Osteoblast (primary cell): Measurements from ENCODE around the gene GRID1. TPM values are rescaled to one million over a fixed set of nuclear protein-coding genes. Genes with fewer than 3 reads are reported as not detected.

ENCODE experiments used
- DNase-seq: peaks from one replicate; pipeline ENCODE4 v3.0.0; 2011; ENCODE audit warnings: low spot score, mixed read lengths; ENCODE audit not compliant: insufficient read length; ENCODE audit errors: missing footprints
- H2AFZ ChIP-seq: 2 replicates; pipeline ENCODE4 v1.6.0; 2011; ENCODE audit warnings: mild to moderate bottlenecking, low read length
- H3K27ac ChIP-seq: 2 replicates; pipeline ENCODE4 v1.5.1; 2011; ENCODE audit warnings: mild to moderate bottlenecking, low read depth, low read length, moderate library complexity
- H3K27me3 ChIP-seq: 2 replicates; pipeline ENCODE4 v1.6.0; 2012; ENCODE audit warnings: mild to moderate bottlenecking, control low read depth, inconsistent platforms, low read length, moderate library complexity; ENCODE audit not compliant: insufficient read depth
- H3K36me3 ChIP-seq: 2 replicates; pipeline ENCODE4 v1.5.1; 2011; ENCODE audit warnings: mild to moderate bottlenecking, low read length, control low read depth, moderate library complexity; ENCODE audit not compliant: insufficient read depth
- H3K4me1 ChIP-seq: 2 replicates; pipeline ENCODE4 v1.5.1; 2011; ENCODE audit warnings: mild to moderate bottlenecking, low read length, control low read depth, moderate library complexity; ENCODE audit not compliant: insufficient read depth
- H3K4me2 ChIP-seq: 2 replicates; pipeline ENCODE4 v1.6.0; 2011; ENCODE audit warnings: mild to moderate bottlenecking, low read length; ENCODE audit not compliant: insufficient read depth
- H3K4me3 ChIP-seq: fragments of 200-600 bp; sonication (generic); 3 replicates; pipeline ENCODE4 v1.5.1; 2012; ENCODE audit warnings: mild to moderate bottlenecking, low read length, inconsistent platforms; ENCODE audit not compliant: insufficient read depth
- H3K79me2 ChIP-seq: 2 replicates; pipeline ENCODE4 v1.6.0; 2012; ENCODE audit warnings: mild to moderate bottlenecking, low read length, control low read depth, inconsistent platforms; ENCODE audit not compliant: insufficient read depth
- H3K9me3 ChIP-seq: 2 replicates; pipeline ENCODE4 v1.5.1; 2011; ENCODE audit warnings: low read depth, low read length, control low read depth
- H4K20me1 ChIP-seq: 2 replicates; pipeline ENCODE4 v1.6.0; 2012; ENCODE audit warnings: mild to moderate bottlenecking, low read length, control low read depth; ENCODE audit not compliant: insufficient read depth
- CTCF ChIP-seq: IDR thresholded peaks from 2 replicates; pipeline ENCODE4 v1.5.1; 2011; ENCODE audit warnings: mild to moderate bottlenecking, low read depth, low read length, moderate library complexity; ENCODE audit errors: extremely low read depth
- total RNA-seq: library from RNA; depleted of rRNA; stranded (reverse); fragments of >200 nt; gene quantifications from 2 replicates; pipeline ENCODE4 v1.2.3, GENCODE V29; 2012

Gene GRID1
- total RNA-seq, 1 donor = not detected

DNA sequence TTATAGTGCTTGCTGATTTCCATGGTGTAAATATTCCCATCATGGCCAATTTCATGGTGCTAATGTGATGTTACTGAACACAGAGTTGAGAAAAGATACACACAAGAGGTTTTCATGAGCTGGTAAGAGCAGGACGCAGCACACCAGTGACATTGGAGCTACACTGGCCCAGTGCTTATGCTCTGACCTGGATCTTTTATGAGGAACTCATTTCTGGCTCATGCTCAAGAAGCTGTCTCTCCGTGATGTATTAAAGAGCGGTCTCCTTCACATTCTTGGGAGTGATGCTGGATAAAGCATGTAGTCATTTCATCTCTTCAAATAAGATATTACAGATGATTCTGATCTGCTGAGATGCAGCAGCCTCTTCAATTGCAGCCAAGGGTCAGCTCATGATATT is 785.2 kb downstream of the GRID1 start:
- DNase-seq = no peak
- Histone ChIP-seq H4K20me1 (no peaks in the 10 kb centered on the region), H3K4me3 (no peak overlapping the region), H3K79me2 (no peaks in the 10 kb centered on the region), H3K27me3 (no peaks in the 10 kb centered on the region), H3K36me3 (no peaks in the 10 kb centered on the region), H3K4me1 (no peaks in the 10 kb centered on the region), H3K4me2 (no peak overlapping the region), H3K27ac (no peak overlapping the region), H3K9me3 (no peaks in the 10 kb centered on the region), H2AFZ (no peak overlapping the region)
- TF ChIP-seq CTCF = no peak

DNA sequence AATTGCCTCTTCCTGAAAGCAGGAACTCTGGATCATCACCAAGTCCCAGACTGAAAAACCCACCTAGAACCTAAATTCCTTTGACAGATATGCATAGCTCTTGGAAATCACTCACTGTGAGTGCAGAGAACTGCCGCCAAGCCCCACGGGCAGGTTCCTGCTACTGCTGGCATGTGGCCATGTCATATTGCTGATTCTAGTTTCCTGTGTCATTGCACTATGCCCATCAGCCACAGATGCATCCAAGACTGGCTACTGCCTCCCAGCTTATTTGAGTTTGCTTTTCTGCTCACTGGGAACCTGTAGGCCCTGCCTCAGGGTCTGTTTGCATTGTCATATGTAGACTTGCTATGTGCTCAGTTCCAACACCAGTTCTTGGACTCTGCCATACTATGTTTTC is 786.0 kb downstream of the GRID1 start:
- no peak for DNase-seq
- no peak overlapping the region for H3K4me2 ChIP-seq

GRCh38 chr10:85578860-85579259 is 787.7 kb downstream of the GRID1 start:
- DNase-seq = no peak
- no peak for TF ChIP-seq CTCF

More for the DNA sequence above, 786.0 kb downstream of the GRID1 start:
- no peaks in the 10 kb centered on the region for H4K20me1 ChIP-seq
- no peak overlapping the region for H3K27ac ChIP-seq
- no peak overlapping the region for H2AFZ ChIP-seq
- TF ChIP-seq CTCF = no peak
- H3K4me1 ChIP-seq = no peaks in the 10 kb centered on the region
- H3K27me3 ChIP-seq = no peaks in the 10 kb centered on the region
- no peaks in the 10 kb centered on the region for H3K36me3 ChIP-seq
- H3K9me3 ChIP-seq = no peaks in the 10 kb centered on the region
- no peaks in the 10 kb centered on the region for H3K79me2 ChIP-seq
- H3K4me3 ChIP-seq = no peak overlapping the region

DNA sequence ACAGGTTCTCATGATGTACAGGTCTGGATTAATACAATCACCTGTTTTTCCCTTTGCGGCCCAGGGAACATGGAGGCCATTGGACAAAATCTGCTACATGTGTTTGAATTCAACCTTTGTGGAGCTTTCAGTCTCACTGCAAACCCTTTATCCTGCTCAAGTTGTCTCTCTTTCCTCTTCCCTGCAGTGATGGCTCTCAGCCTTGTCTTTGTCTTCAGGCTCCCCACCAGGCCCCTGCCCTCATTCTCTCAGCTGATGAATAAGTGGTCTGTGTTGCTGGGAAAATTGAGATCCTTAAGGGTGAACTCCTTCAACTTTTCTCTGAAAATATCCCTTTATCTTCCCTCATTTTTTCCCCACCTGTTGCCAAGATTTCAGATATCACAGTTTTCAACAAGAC is 791.2 kb downstream of the GRID1 start:
- H4K20me1 ChIP-seq = no peaks in the 10 kb centered on the region
- TF ChIP-seq CTCF = no peak
- no peak for DNase-seq
- no peaks in the 10 kb centered on the region for H3K4me1 ChIP-seq
- no peak overlapping the region for H2AFZ ChIP-seq
- no peaks in the 10 kb centered on the region for H3K79me2 ChIP-seq
- no peak overlapping the region for H3K27ac ChIP-seq
- no peak overlapping the region for H3K4me3 ChIP-seq
- H3K9me3 ChIP-seq = no peaks in the 10 kb centered on the region
- no peaks in the 10 kb centered on the region for H3K36me3 ChIP-seq
- no peak overlapping the region for H3K4me2 ChIP-seq
- no peaks in the 10 kb centered on the region for H3K27me3 ChIP-seq

More at GRCh38 chr10:85578860-85579259, 787.7 kb downstream of the GRID1 start:
- no peaks in the 10 kb centered on the region for H4K20me1 ChIP-seq
- H2AFZ ChIP-seq = no peak overlapping the region
- H3K4me1 ChIP-seq = no peaks in the 10 kb centered on the region
- H3K79me2 ChIP-seq = no peaks in the 10 kb centered on the region
- no peak overlapping the region for H3K4me3 ChIP-seq
- H3K27me3 ChIP-seq = no peaks in the 10 kb centered on the region
- no peak overlapping the region for H3K27ac ChIP-seq
- no peaks in the 10 kb centered on the region for H3K9me3 ChIP-seq
- H3K4me2 ChIP-seq = no peak overlapping the region
- H3K36me3 ChIP-seq = no peaks in the 10 kb centered on the region
